SK-N-SH (cell line): ENCODE results near the gene TTC39A. TPM values are rescaled to one million over a fixed set of nuclear protein-coding genes. Genes with fewer than 3 reads are reported as not detected.
"Not testable (repeated sequence)": the region's sequence is repeated elsewhere in the genome, so short reads cannot be mapped to it uniquely, and the experiment has no call there.

Source experiments
- CTCF ChIA-PET: fragments of 300-600, 350-600 bp; formaldehyde crosslinking; extraction: SDS; loops from one replicate; lab custom pipeline; 2021; lab: Yijun Ruan, JAX
- POLR2A ChIA-PET: fragments of 350-600 bp; sonication (Branson Sonifier 250); formaldehyde crosslinking; extraction: SDS; loops from one replicate; lab custom pipeline; 2020; ENCODE audit warnings: antibody characterized with exemption, inconsistent platforms; lab: Yijun Ruan, JAX
- DNase-seq: peaks from one replicate; pipeline ENCODE4 v3.0.0; 2012
- H2AFZ ChIP-seq: fragments of 200-600 bp; sonication (generic); 2 replicates; pipeline ENCODE4 v1.8.1; 2016; ENCODE audit warnings: antibody characterized with exemption, mild to moderate bottlenecking, low read depth
- H3F3A ChIP-seq: fragments of 200-600 bp; sonication (generic); replicated peaks from 2 replicates; pipeline ENCODE3; 2016; ENCODE audit warnings: antibody characterized with exemption, mild to moderate bottlenecking; ENCODE audit not compliant: insufficient read depth
- H3K27ac ChIP-seq, 2 experiments: fragments of 200-500 bp in 1 of 2; fragments of 200-600 bp in 1 of 2; sonication (Bioruptor generic) in 1 of 2; sonication (generic), shearing (Covaris generic) in 1 of 2; 2 replicates each; pipeline versions ENCODE4 v1.5.1 to v1.6.1; 2014 to 2016; ENCODE audit warnings: low read depth in 2 of 2, inconsistent platforms in 1 of 2, low read length in 1 of 2, mild to moderate bottlenecking in 1 of 2, mixed read lengths in 1 of 2
- H3K27me3 ChIP-seq: fragments of 200-600 bp; sonication (generic), shearing (Covaris generic); 2 replicates; pipeline ENCODE4 v1.6.1; 2016; ENCODE audit warnings: mixed run types; ENCODE audit not compliant: insufficient read depth
- H3K36me3 ChIP-seq, 2 experiments: fragments of 200-500 bp in 1 of 2; fragments of 200-600 bp in 1 of 2; sonication (Bioruptor generic) in 1 of 2; sonication (generic) in 1 of 2; replicated peaks in 1 of 2; 2 replicates each; pipeline versions ENCODE3 to v1.5.1; 2014 to 2016; ENCODE audit warnings: low read length in 1 of 2, mild to moderate bottlenecking in 1 of 2; ENCODE audit not compliant: insufficient read depth in 2 of 2, control insufficient read depth in 1 of 2
- H3K4me1 ChIP-seq, 2 experiments: fragments of 200-500 bp in 1 of 2; fragments of 200-600 bp in 1 of 2; sonication (Bioruptor generic) in 1 of 2; sonication (generic), shearing (Covaris generic) in 1 of 2; 2 replicates each; pipeline versions ENCODE4 v1.5.1 to v1.6.1; 2014 to 2016; ENCODE audit warnings: low read depth in 1 of 2, low read length in 1 of 2, mixed run types in 1 of 2; ENCODE audit not compliant: insufficient read depth in 2 of 2, control insufficient read depth in 1 of 2
- H3K4me2 ChIP-seq: fragments of 200-600 bp; sonication (generic), shearing (Covaris generic); 2 replicates; pipeline ENCODE4 v1.6.1; 2017; ENCODE audit warnings: mixed run types
- H3K4me3 ChIP-seq, 2 experiments: fragments of 200-500 bp in 1 of 2; fragments of 200-600 bp in 1 of 2; sonication (Bioruptor generic) in 1 of 2; sonication (generic), shearing (Covaris generic) in 1 of 2; 2 replicates each; pipeline versions ENCODE4 v1.5.1 to v1.8.1; 2014 to 2016; ENCODE audit warnings: low read depth in 2 of 2, inconsistent platforms in 1 of 2, low read length in 1 of 2, mild to moderate bottlenecking in 1 of 2, mixed read lengths in 1 of 2, moderate library complexity in 1 of 2
- H3K79me2 ChIP-seq: fragments of 200-600 bp; sonication (generic); 2 replicates; pipeline ENCODE4 v1.8.1; 2017; ENCODE audit warnings: mild to moderate bottlenecking; ENCODE audit not compliant: insufficient read depth
- H3K9ac ChIP-seq: fragments of 200-600 bp; sonication (generic); 2 replicates; pipeline ENCODE4 v1.6.1; 2017; ENCODE audit warnings: mixed run types
- H3K9me2 ChIP-seq: fragments of 200-600 bp; sonication (generic); 2 replicates; pipeline ENCODE4 v1.6.1; 2017; ENCODE audit warnings: mixed run types
- H3K9me3 ChIP-seq: fragments of 200-600 bp; sonication (generic); 2 replicates; pipeline ENCODE4 v1.6.1; 2017; ENCODE audit warnings: mixed run types, mild to moderate bottlenecking, moderate library complexity
- H4K20me1 ChIP-seq: fragments of 200-600 bp; sonication (generic); 2 replicates; pipeline ENCODE4 v1.6.1; 2017; ENCODE audit warnings: mild to moderate bottlenecking, mixed run types; ENCODE audit not compliant: insufficient read depth
- CTCF ChIP-seq: fragments of 200-600 bp; sonication (generic); IDR thresholded peaks from 2 replicates; pipeline ENCODE4 v1.6.1; 2017; ENCODE audit warnings: antibody characterized with exemption, mild to moderate bottlenecking, moderate library complexity
- EP300 ChIP-seq, 2 experiments: IDR thresholded peaks; 2 replicates each; pipeline versions ENCODE4 v1.4.0 to v1.6.1; 2012; ENCODE audit warnings: borderline replicate concordance in 1 of 2, low read depth in 1 of 2, low read length in 1 of 2
- FOXJ3 ChIP-seq: sonication (generic); formaldehyde crosslinking; IDR thresholded peaks from 2 replicates; pipeline ENCODE4 v1.5.1; 2020; ENCODE audit warnings: mild to moderate bottlenecking, missing genetic modification reagents
- FOXM1 ChIP-seq: IDR thresholded peaks from 2 replicates; pipeline ENCODE4 v1.4.0; 2012; ENCODE audit warnings: low read depth, mild to moderate bottlenecking
- JUND ChIP-seq: IDR thresholded peaks from 2 replicates; pipeline ENCODE4 v1.4.0; 2012
- MEF2A ChIP-seq: IDR thresholded peaks from 2 replicates; pipeline ENCODE4 v1.4.0; 2012; ENCODE audit warnings: low read depth, borderline replicate concordance
- NFIC ChIP-seq: IDR thresholded peaks from 2 replicates; pipeline ENCODE4 v1.4.0; 2012; ENCODE audit warnings: borderline replicate concordance
- NRF1 ChIP-seq: IDR thresholded peaks from 2 replicates; pipeline ENCODE4 v1.6.1; 2012; ENCODE audit warnings: low read depth, mild to moderate bottlenecking, low read length
- PBX3 ChIP-seq: IDR thresholded peaks from 2 replicates; pipeline ENCODE4; 2012
- POLR2AphosphoS5 ChIP-seq: IDR thresholded peaks from 2 replicates; pipeline ENCODE4 v1.6.1; 2012; ENCODE audit warnings: low read depth, low read length
- TCF12 ChIP-seq: IDR thresholded peaks from 2 replicates; pipeline ENCODE4 v1.4.0; 2012
- TEAD4 ChIP-seq: IDR thresholded peaks from 2 replicates; pipeline ENCODE4 v1.4.0; 2012; ENCODE audit warnings: mild to moderate bottlenecking, borderline replicate concordance; ENCODE audit not compliant: insufficient read depth
- USF2 ChIP-seq: fragments of 150-350 bp; IDR thresholded peaks from 2 replicates; pipeline ENCODE4 v1.6.1; 2017; ENCODE audit warnings: antibody characterized with exemption, low read length, low read depth, borderline replicate concordance
- YY1 ChIP-seq: IDR thresholded peaks from 2 replicates; pipeline ENCODE4 v1.4.0; 2012; ENCODE audit warnings: low read depth, mild to moderate bottlenecking
- WGBS: methylation state at CpG from one replicate; pipeline ENCODE4 v1.1.6; 2017; ENCODE audit warnings: low lambda C conversion rate; 5-methylcytosine and 5-hydroxymethylcytosine counted together
- polyA plus RNA-seq, 3 experiments: library from polyadenylated mRNA; depleted of rRNA; stranded (reverse); fragments of >200 nt; gene quantifications; 2 replicates each; pipeline ENCODE4 v1.2.3, GENCODE V29; 2012

TTC39A gene
- polyA plus RNA-seq, 1 of the 3 experiments (the other 2 are of a cell fraction) = 0.97 TPM

- POLR2A ChIA-PET = no interaction called here
- Histone ChIP-seq H4K20me1 (no peaks in the 10 kb centered on the region), H3K9me2 (no peaks in the 10 kb centered on the region), H3K9ac (no peak overlapping the region), H3K27ac (no peak overlapping the region), H3K4me1 (peaks cover 0 to 19% of the 10 kb centered on the region in 2 experiments; a peak in 1 of 4 replicates), H3K36me3 (no peaks in the 10 kb centered on the region), H3K9me3 (no peaks in the 10 kb centered on the region), H3K79me2 (no peaks in the 10 kb centered on the region), H3F3A (no peaks in the 10 kb centered on the region), H3K4me2 (no peak overlapping the region), H3K27me3 (no peaks in the 10 kb centered on the region), H2AFZ (no peak overlapping the region), H3K4me3 (no peak overlapping the region)
- DNase-seq = no peak
- no peak for TF ChIP-seq JUND
- TF ChIP-seq EP300 (IDR thresholded peaks at IDR 0.05; ENCODE audit: borderline replicate concordance in 1 of 2, low read depth in 1 of 2, low read length in 1 of 2) = no peak
- TF ChIP-seq PBX3 = no peak
- no peak for TF ChIP-seq YY1
- TF ChIP-seq FOXM1 = no peak
- TF ChIP-seq NFIC = no peak
- TF ChIP-seq MEF2A = no peak
- no peak for TF ChIP-seq USF2
- no peak for TF ChIP-seq CTCF
- no peak for TF ChIP-seq POLR2AphosphoS5
- no peak for TF ChIP-seq TEAD4
- TF ChIP-seq NRF1 = no peak
- TF ChIP-seq TCF12 = no peak
- no peak for TF ChIP-seq FOXJ3 (CRISPR knock-in tag)
- CTCF ChIA-PET = interaction anchor here (2.0 kb wide), 1 partner anchor 29 kb away, joined by 7 read pairs; no protein-coding TSS in a partner anchor
- WGBS = no CpG with 5 or more reads among the region's 1 CpG
Observed at GRCh38 chr1:51325391-51325790, 5.0 kb downstream of the TTC39A start.

GRCh38 chr1:51325011-51325385 is 5.4 kb downstream of the TTC39A start:
- H3K27ac ChIP-seq, H3K27me3 ChIP-seq, H4K20me1 ChIP-seq, POLR2A ChIA-PET, H3K9ac ChIP-seq, H3K4me2 ChIP-seq, H3K79me2 ChIP-seq, H2AFZ ChIP-seq, H3K4me3 ChIP-seq, H3F3A ChIP-seq, H3K36me3 ChIP-seq, H3K9me2 ChIP-seq, H3K9me3 ChIP-seq, CTCF ChIA-PET, DNase-seq: not testable (repeated sequence)
- H3K4me1 ChIP-seq = peaks cover 0 to 18% of the 10 kb centered on the region in 2 experiments; a peak in 1 of 4 replicates
- 98% methylated on average over 8 of the region's 8 CpGs for WGBS
